H1 (cell line): ENCODE data around the gene VSIG10L. TPM values are rescaled to one million over a fixed set of nuclear protein-coding genes. Genes with fewer than 3 reads are reported as not detected.

Experiments
- EP300 ChIP-seq, 2 experiments: IDR thresholded peaks; 1 replicate in 1 of 2; 2 replicates in 1 of 2; pipeline ENCODE4 v1.6.1; 2011 to 2012; ENCODE audit warnings: low read depth in 2 of 2, low read length in 2 of 2, mild to moderate bottlenecking in 2 of 2, borderline replicate concordance in 1 of 2, inconsistent platforms in 1 of 2, moderate library complexity in 1 of 2
- JUN ChIP-seq: IDR thresholded peaks from 2 replicates; pipeline ENCODE4 v1.6.1; 2011; ENCODE audit warnings: low read depth, mild to moderate bottlenecking, improper control_type of control experiment, low read length
- RBBP5 ChIP-seq: IDR thresholded peaks from 2 replicates; pipeline ENCODE4 v1.7.1; 2012; ENCODE audit warnings: low read depth, mild to moderate bottlenecking, inconsistent platforms, low read length, moderate library complexity, borderline replicate concordance
- polyA plus RNA-seq, 7 experiments: library from polyadenylated mRNA; depleted of rRNA in 3 of 7; stranded (reverse) in 5 of 7; unstranded in 2 of 7; fragments of >200 nt in 5 of 7; fragments of 200-250 nt in 2 of 7; gene quantifications; 1 replicate in 5 of 7; 2 replicates in 1 of 7; 4 replicates in 1 of 7; pipeline versions ENCODE4 v1.2.1 to v1.2.3, GENCODE V29; 2011 to 2013; ENCODE audit warnings: missing spikeins in 2 of 7, mixed read lengths in 2 of 7
- total RNA-seq: library from RNA; stranded (reverse); fragmentation: NEBNext Ultra II Directional; extraction: Animal tissue kit (Norgen Biotek cat#: 25700); gene quantifications from 2 replicates; pipeline ENCODE4 v1.2.1, GENCODE V29; 2021

Gene VSIG10L
- total and polyA plus RNA-seq, 2 of the 8 experiments (the other 6 are each of a cell fraction or from before 2014, with no cell fraction given), result 10.3 to 10.4 TPM

GRCh38 chr19:51341066-51341465 lies 873 bp downstream of the VSIG10L start (continued):
- TF ChIP-seq RBBP5, result no peak
- TF ChIP-seq JUN, result no peak
- no peak for TF ChIP-seq EP300 (IDR thresholded peaks at IDR 0.05; ENCODE audit: borderline replicate concordance in 1 of 2, low read depth in 2 of 2, low read length in 2 of 2)
- TF ChIP-seq, all 59 proteins: peak for 0
